ENCODE measurements around the gene TGFBR1.

DNA sequence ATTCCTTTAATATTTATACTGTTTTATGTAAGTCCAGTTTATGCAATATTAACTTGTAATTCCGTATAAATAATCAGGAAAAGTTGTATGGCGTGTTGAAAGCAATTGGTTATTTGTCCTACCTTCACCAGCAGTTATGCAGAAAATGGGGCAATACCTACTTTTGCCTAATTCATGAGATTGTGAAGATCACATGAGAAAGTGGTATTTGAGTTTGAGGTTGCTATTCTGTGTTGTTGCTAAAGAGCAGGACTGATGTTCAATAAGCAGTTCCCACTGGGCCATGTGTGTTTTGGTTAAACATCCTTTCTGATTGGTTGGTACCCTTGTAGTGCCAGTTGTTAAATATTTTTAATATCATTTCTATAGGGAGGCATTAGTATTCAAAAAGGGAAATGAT, 3.2 kb downstream of the TGFBR1 start:
- TF ChIP-seq CTCF (IDR thresholded peaks at IDR 0.05; ENCODE audit: insufficient read depth, low read depth, low read length): no peak
- no peak for TF ChIP-seq EZH2 (IDR thresholded peaks at IDR 0.05; ENCODE audit: insufficient read depth, low read length)
